VCaP (cell line): ENCODE data around the gene CDH4.

Experiments
- H3K27ac ChIP-seq: fragments of 450-650 bp; 2 replicates; pipeline ENCODE4 v1.5.1; 2017
- CTCF ChIP-seq: fragments of 450-650 bp; conservative IDR thresholded peaks from 2 replicates; pipeline ENCODE4 v1.5.1; 2017; ENCODE audit warnings: mild to moderate bottlenecking, moderate library complexity

CDH4 gene

GRCh38 chr20:61674121-61674520 is 422.1 kb downstream of the CDH4 start:
- no peak for TF ChIP-seq CTCF
- H3K27ac ChIP-seq, result no peak overlapping the region

GRCh38 chr20:61674688-61675087 is 422.6 kb downstream of the CDH4 start:
- H3K27ac ChIP-seq, result no peak overlapping the region
- TF ChIP-seq CTCF, result no peak

GRCh38 chr20:61677928-61678327 is 425.9 kb downstream of the CDH4 start:
- TF ChIP-seq CTCF, result no peak
- no peak overlapping the region for H3K27ac ChIP-seq

- H3K27ac ChIP-seq, result no peak overlapping the region
- no peak for TF ChIP-seq CTCF
Observed at GRCh38 chr20:61678437-61678836, 426.4 kb downstream of the CDH4 start.

GRCh38 chr20:61679473-61679872 is 427.4 kb downstream of the CDH4 start:
- no peak overlapping the region for H3K27ac ChIP-seq
- no peak for TF ChIP-seq CTCF

- TF ChIP-seq CTCF, result no peak
- H3K27ac ChIP-seq, result no peak overlapping the region
Observed at GRCh38 chr20:61680096-61680495, 428.0 kb downstream of the CDH4 start.

- peak overlapping the region; percentile 61 for H3K27ac ChIP-seq
- TF ChIP-seq CTCF, result no peak
Observed at GRCh38 chr20:61682114-61682995, 430.3 kb downstream of the CDH4 start.
